C4-2B (cell line): ENCODE results near the gene POLR3C.
"Not testable (repeated sequence)": the region's sequence is repeated elsewhere in the genome, so short reads cannot be mapped to it uniquely, and the experiment has no call there.

ENCODE experiments used
- H3K27ac ChIP-seq: fragments of 450-650 bp; 2 replicates; pipeline ENCODE4 v1.5.1; 2017
- CTCF ChIP-seq: fragments of 450-650 bp; conservative IDR thresholded peaks from 2 replicates; pipeline ENCODE4 v1.5.1; 2017; ENCODE audit warnings: mild to moderate bottlenecking
- ZFX ChIP-seq: fragments of 450-650 bp; IDR thresholded peaks from 2 replicates; pipeline ENCODE4 v1.6.1; 2017

Gene POLR3C

DNA sequence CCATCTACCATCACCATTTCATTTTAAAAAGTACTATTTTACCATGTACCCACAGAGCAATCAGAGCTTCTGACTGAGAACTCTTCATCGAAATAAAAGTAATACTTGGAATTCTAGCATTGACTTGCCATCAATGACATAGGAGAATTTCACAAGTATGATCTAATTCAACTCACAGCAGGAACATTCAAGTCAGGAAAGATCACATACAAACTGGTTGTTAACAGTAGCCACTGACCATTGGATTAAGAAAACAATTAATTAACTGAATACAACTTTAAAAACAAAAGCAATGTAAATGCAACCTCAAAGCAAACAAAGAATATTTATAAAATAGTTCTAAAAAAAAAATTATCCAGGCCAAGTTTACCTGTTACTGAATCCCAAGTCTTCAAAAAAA, 18.9 kb upstream of the POLR3C start:
- no peak for TF ChIP-seq CTCF
- TF ChIP-seq ZFX = no peak
- no peak overlapping the region for H3K27ac ChIP-seq

GRCh38 chr1:145806408-145806807, 17.6 kb upstream of the POLR3C start:
- no peak overlapping the region for H3K27ac ChIP-seq
- TF ChIP-seq CTCF = no peak
- TF ChIP-seq ZFX = no peak

DNA sequence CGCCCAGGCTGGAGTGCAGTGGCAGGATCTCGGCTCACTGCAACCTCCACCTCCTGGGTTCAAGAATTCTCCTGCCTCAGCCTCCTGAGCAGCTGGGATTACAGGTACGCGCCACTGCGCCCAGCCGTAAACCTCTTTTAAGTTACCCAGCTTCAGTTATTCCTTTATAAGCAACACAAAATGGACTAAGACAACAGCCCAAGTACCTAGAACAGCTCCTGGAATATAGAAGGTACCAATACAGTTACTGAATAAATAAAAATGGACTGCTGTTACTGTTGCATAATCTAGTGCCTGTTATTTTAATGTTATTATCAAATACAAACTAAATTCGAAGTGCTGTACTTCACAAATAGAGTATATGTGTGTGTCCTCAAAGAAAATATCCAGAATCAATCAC, 17.2 kb upstream of the POLR3C start:
- TF ChIP-seq ZFX (no peak), CTCF (no peak)
- H3K27ac ChIP-seq = no peak overlapping the region

DNA sequence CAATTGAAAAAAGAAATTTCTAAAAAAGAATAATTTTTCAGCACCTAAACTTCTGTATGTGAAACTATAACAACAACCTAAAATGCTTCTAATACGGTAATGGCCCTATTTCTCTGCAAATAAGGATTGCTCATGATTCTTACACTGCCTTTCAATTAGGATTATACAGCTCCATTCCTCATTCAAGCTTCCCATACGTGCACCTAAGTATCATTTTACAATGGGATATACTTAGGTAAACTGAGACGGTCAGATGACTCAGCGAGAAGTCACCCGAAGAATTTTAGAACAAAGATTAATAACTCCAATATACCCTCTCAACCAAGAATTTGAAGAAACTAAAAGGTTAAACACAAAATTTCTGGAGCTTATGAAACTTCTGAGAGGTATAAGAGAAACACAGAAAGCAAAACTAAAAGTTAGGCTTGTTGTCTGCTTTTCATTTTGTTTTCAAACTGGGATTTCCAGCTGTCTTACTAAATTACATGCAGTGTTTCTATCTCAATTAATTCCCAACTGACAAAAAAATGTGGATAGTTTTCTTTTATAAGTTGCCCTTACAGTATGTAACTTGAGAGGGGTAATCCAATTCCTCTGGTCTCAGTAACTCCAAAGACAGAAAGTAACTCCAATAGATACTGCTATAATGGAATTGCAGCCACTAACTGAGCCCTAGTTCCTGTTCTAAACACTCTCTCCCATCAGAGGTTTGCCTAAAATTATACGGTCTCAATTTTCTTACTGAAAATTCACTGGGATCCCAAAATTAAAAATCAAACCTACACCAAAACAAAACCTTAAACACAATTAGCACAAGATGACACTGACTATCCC, 10.8 kb upstream of the POLR3C start:
- not testable (repeated sequence) for H3K27ac ChIP-seq

GRCh38 chr1:145818095-145818494, 5.9 kb upstream of the POLR3C start:
- not testable (repeated sequence) for H3K27ac ChIP-seq

- H3K27ac ChIP-seq = not testable (repeated sequence)
Measured at GRCh38 chr1:145822779-145823331, 1.1 kb upstream of the POLR3C start.

- H3K27ac ChIP-seq = peak overlapping the region; percentile 81
- TF ChIP-seq ZFX (no peak), CTCF (no peak)
Measured at GRCh38 chr1:145824499-145824842, 471 bp downstream of the POLR3C start.

GRCh38 chr1:145826030-145826429, 2.0 kb downstream of the POLR3C start:
- no peak overlapping the region for H3K27ac ChIP-seq
- no peak; the same call in 1 of the 2 replicates for TF ChIP-seq CTCF
- TF ChIP-seq ZFX = no peak

DNA sequence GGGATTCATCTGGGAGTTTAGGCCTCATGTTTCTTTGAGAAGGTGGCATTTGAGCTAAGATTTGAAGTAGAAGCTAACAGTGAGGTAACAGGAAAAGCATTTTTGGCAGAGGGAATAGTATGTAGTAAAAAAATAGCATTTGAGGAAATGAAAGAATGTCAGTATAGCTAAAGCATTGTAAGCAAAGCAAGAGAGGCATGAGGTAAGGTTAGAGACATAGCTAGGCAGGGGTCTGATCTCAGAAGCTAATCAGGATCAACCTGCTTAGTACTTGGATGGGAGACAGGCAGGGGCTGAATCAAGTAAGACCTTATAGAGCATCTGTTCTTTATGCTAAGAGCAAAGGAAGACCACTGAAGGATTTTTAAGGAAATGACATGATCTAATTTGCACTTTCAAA, 4.0 kb downstream of the POLR3C start:
- TF ChIP-seq CTCF (no peak), ZFX (no peak)
- H3K27ac ChIP-seq = no peak overlapping the region
